GM13976 (cell line): ENCODE measurements around the gene DOCK4.

Experiments
- DNase-seq: peaks from one replicate; pipeline ENCODE4 v3.0.0; 2012; ENCODE audit warnings: low spot score
- in situ Hi-C: fragments of 300-500 bp; cut with MboI; formaldehyde crosslinking; loops from one replicate; pipeline ENCODE4 v1.12.0; 2022; ENCODE audit warnings: low sequenced_read_pairs, mixed read lengths, inconsistent platforms; ENCODE audit not compliant: unreplicated experiment
- TF ChIP-seq, protein P1 (sequence below): IDR thresholded peaks from 2 replicates; pipeline ENCODE4 v1.5.1; 2012; ENCODE audit warnings: borderline replicate concordance, mild to moderate bottlenecking; ENCODE audit not compliant: insufficient read depth; ENCODE audit errors: extremely low read depth, missing control alignments, control extremely low read depth

The DOCK4 gene

DNA sequence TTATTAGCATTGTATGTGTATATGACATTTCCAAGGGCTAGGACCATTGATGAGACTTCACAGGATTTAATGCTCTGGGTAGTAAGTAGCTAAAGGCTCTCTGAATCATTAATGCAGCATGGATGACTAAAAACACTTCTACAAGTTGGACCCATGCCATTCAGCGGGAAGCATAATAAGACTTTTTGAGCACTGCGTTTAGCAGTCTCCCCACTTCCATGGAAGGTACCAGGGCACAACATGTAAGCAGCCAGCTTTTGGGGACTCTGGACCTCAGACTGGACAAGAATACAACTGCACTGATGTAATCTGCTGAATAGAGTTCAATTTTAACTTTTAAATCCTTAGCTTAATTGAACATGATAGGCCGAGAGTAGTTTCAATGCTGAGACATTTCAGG, 452.2 kb downstream of the DOCK4 start:
- TF ChIP-seq, protein P1, sequence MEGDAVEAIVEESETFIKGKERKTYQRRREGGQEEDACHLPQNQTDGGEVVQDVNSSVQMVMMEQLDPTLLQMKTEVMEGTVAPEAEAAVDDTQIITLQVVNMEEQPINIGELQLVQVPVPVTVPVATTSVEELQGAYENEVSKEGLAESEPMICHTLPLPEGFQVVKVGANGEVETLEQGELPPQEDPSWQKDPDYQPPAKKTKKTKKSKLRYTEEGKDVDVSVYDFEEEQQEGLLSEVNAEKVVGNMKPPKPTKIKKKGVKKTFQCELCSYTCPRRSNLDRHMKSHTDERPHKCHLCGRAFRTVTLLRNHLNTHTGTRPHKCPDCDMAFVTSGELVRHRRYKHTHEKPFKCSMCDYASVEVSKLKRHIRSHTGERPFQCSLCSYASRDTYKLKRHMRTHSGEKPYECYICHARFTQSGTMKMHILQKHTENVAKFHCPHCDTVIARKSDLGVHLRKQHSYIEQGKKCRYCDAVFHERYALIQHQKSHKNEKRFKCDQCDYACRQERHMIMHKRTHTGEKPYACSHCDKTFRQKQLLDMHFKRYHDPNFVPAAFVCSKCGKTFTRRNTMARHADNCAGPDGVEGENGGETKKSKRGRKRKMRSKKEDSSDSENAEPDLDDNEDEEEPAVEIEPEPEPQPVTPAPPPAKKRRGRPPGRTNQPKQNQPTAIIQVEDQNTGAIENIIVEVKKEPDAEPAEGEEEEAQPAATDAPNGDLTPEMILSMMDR = no peak
- in situ Hi-C loops = loop anchor here (25.0 kb wide), 1 partner anchor 733 kb away; the partner anchor contains the start of gene LSMEM1

DNA sequence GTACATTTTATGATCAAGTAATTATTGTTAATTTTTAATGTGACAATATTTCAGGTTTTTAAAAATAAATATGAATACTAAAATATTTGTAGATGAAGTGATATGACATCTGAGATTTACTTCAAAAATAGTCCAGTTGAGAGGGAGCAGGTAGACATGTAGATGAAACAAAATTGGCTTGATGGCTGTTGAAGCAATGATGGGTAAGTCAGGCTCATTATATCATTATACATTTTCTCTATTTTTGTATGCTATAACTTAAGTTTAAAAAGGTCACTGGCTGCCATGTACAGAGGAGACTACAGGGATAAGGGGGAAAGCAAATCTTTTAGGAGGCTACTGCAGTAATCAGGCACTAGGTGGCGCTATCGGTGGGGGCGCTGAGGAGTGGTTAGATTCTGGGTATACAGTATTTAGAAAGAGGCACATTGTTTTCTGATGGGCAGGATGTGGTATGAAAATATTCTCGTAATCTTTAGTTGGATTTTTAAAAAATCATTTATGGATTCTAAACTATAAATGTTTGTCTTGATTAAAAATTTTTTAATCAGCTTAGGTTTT, 454.1 kb downstream of the DOCK4 start:
- peak; percentile 60 for DNase-seq
- TF ChIP-seq, protein P1 = peak; percentile 81
- in situ Hi-C loops = loop anchor here (25.0 kb wide), 1 partner anchor 735 kb away; the partner anchor contains the start of gene LSMEM1

More for the DNA sequence above, 452.2 kb downstream of the DOCK4 start:
- DNase-seq = no peak

DNA sequence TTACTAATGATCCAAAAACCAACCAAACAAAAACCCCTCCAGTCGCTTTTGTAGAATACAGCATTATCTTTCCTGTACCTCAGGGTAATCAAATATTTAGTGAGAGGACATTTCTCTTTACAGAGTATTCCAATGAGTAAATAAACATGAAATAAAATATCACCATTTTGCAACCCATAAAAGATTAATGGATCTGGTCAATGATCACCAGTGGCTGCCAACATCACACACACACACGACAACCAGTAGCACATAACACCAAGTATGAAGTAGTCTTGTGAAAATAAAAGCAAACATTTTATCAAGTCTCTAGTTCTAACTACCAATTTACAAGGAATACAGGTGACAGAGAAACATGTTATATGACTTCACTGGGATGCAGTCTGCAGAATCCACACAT, 455.3 kb downstream of the DOCK4 start:
- in situ Hi-C loops = loop anchor here (25.0 kb wide), 1 partner anchor 736 kb away; the partner anchor contains the start of gene LSMEM1
- no peak for DNase-seq
- TF ChIP-seq, protein P1 = no peak

DNA sequence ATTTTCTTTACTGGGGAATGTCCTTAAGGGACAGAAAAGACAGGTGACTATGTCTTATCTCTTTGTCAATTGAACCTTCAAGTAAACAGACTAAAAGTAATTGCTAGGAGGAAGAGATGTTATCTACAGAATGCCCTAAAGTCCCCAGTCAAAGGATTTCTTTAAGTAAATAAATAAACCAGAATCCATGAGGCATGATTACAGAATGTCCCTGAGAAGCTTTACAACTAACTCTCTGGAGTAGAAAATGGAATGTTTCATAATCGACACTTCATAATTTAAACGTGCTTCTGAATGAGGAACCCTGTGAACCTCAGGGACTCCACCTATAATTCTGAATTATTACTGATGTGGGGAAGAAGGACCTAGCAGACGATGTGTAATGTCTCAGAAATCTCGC, 456.0 kb downstream of the DOCK4 start:
- DNase-seq = no peak
- TF ChIP-seq, protein P1 = no peak
- in situ Hi-C loops = loop anchor here (25.0 kb wide), 1 partner anchor 737 kb away; the partner anchor contains the start of gene LSMEM1

DNA sequence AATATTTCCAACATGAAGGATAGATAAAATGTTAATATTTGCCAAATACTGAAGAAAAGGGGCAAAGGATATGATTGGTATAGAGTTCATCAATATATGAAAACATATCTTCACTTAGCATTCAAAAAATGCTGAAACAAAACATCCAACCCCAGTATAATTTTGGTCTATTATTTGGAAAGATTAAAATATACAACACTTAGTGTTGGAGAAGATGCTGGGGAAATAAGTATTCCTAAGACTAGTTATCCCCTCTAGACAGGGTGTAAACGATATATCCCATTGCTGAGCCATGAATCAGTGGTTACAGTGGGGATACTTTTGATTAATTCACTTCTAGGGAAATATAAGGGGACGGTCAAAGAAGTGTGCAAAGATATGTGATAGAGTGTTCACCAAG, 456.6 kb downstream of the DOCK4 start:
- no peak for DNase-seq
- in situ Hi-C loops = loop anchor here (10.0 to 25.0 kb wide), 3 partner anchors 655 to 738 kb away; partner anchors contain the start of genes LRRN3 and LSMEM1
- TF ChIP-seq, protein P1 = no peak

DNA sequence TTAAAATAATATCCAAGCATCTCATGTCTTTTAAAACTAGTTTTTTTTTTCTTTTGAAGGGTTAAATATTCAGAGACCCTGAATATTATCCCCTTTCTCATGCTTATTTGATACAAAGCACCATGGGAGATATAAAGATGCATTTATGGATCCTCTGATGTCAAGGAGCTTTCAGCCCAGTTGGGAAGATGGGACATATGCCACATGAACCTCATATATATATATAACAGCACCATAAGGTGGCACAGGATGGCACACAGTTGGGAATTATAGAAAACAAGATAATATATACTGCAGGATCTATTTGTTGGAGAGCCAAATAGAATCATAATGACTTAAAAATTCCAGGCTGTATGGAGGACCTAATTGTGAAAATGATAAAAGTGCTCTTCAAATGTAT, 458.5 kb downstream of the DOCK4 start:
- in situ Hi-C loops = loop anchor here (10.0 to 25.0 kb wide), 2 partner anchors 657 to 660 kb away; partner anchors contain the start of gene LRRN3
- TF ChIP-seq, protein P1 = no peak
- DNase-seq = no peak
